GM21723 (cell line): ENCODE data around the gene RAB4B.
A peak's percentile ranks its signal among the peaks of the same experiment; 100 is the strongest.
"Not testable (repeated sequence)": the region's sequence is repeated elsewhere in the genome, so short reads cannot be mapped to it uniquely, and the experiment has no call there.

Experiments used
- ATAC-seq: cut with Tn5 transposase; IDR thresholded peaks from one replicate; pipeline ENCODE4 v1.9.1; 2021; ENCODE audit warnings: mild to moderate bottlenecking, moderate library complexity; ENCODE audit not compliant: unreplicated experiment

The RAB4B gene

GRCh38 chr19:40776932-40777644, 959 bp upstream of the RAB4B start:
- ATAC-seq, result peak; percentile 56

GRCh38 chr19:40777645-40777936, 456 bp upstream of the RAB4B start:
- ATAC-seq, result no peak

GRCh38 chr19:40778706-40779284, 748 bp downstream of the RAB4B start:
- no peak for ATAC-seq

GRCh38 chr19:40780582-40780981, 2.5 kb downstream of the RAB4B start:
- no peak for ATAC-seq

- ATAC-seq, result no peak
Measured at GRCh38 chr19:40781140-40781539, 3.1 kb downstream of the RAB4B start.

- no peak for ATAC-seq
Measured at GRCh38 chr19:40783711-40784110, 5.7 kb downstream of the RAB4B start.

- not testable (repeated sequence) for ATAC-seq
Measured at GRCh38 chr19:40784146-40784545, 6.1 kb downstream of the RAB4B start.

GRCh38 chr19:40785526-40785925, 7.5 kb downstream of the RAB4B start:
- no peak for ATAC-seq

- ATAC-seq, result no peak
Measured at GRCh38 chr19:40786060-40787037, 8.3 kb downstream of the RAB4B start.

- ATAC-seq, result no peak
Measured at GRCh38 chr19:40791349-40791748, 13.3 kb downstream of the RAB4B start.

- no peak for ATAC-seq
Measured at GRCh38 chr19:40791996-40792395, 13.9 kb downstream of the RAB4B start.

GRCh38 chr19:40797166-40797962, 19.3 kb downstream of the RAB4B start:
- no peak for ATAC-seq

- ATAC-seq, result peak; percentile 35
Measured at GRCh38 chr19:40797963-40798682, 20.1 kb downstream of the RAB4B start.

- peak; percentile 69 for ATAC-seq
Measured at GRCh38 chr19:40798683-40799557, 20.9 kb downstream of the RAB4B start, which contains the start of gene EGLN2. EGLN2 (plus strand) TSS chr19:40799191; CDS start chr19:40800573, 1,382 bp downstream.

GRCh38 chr19:40799558-40800338, 21.7 kb downstream of the RAB4B start:
- no peak for ATAC-seq

- no peak for ATAC-seq
Measured at GRCh38 chr19:40800339-40800996, 22.4 kb downstream of the RAB4B start.

- no peak for ATAC-seq
Measured at GRCh38 chr19:40800997-40801377, 22.9 kb downstream of the RAB4B start.
